Vagina (tissue), 2 donors: ENCODE results near the gene PPEF1. TPM values are rescaled to one million over a fixed set of nuclear protein-coding genes. Genes with fewer than 3 reads are reported as not detected.

ENCODE experiments used
- DNase-seq, 2 donors: peaks; one replicate each; pipeline ENCODE4 v3.0.0-alpha.2; 2017; ENCODE audit errors: extremely low spot score in 2 of 2
- H3K27ac ChIP-seq: fragments of 200-600 bp; sonication (generic); one replicate; pipeline ENCODE4 v1.5.1; 2019
- H3K27me3 ChIP-seq: fragments of 200-600 bp; sonication (generic); one replicate; pipeline ENCODE4 v1.5.1; 2019
- H3K36me3 ChIP-seq, 2 donors: fragments of 200-600 bp; sonication (generic); one replicate each; pipeline ENCODE4 v1.5.1; 2017 to 2019
- H3K4me1 ChIP-seq: fragments of 200-600 bp; sonication (generic); one replicate; pipeline ENCODE4 v1.5.1; 2019
- H3K4me3 ChIP-seq, 2 donors: fragments of 200-600 bp; sonication (generic); 1 replicate in 1 of 2; 2 replicates in 1 of 2; pipeline ENCODE4 v1.5.1; 2016 to 2019
- H3K9me3 ChIP-seq: fragments of 200-600 bp; sonication (generic); one replicate; pipeline ENCODE4 v1.5.1; 2019
- CTCF ChIP-seq, 3 experiments: fragments of 450-650 bp in 2 of 3; fragments of 200-600 bp in 1 of 3; sonication (generic) in 1 of 3; IDR thresholded peaks; one replicate each; pipeline ENCODE4 v1.5.1; 2017 to 2019; ENCODE audit warnings: antibody characterized with exemption in 3 of 3, mild to moderate bottlenecking in 2 of 3, moderate library complexity in 2 of 3
- POLR2A ChIP-seq, 2 donors: fragments of 450-650 bp; IDR thresholded peaks; one replicate each; pipeline ENCODE4 v1.6.1; 2017; ENCODE audit warnings: antibody characterized with exemption in 2 of 2, mild to moderate bottlenecking in 2 of 2, moderate library complexity in 2 of 2
- POLR2AphosphoS5 ChIP-seq, 2 donors: sonication (generic); formaldehyde crosslinking; IDR thresholded peaks; one replicate each; pipeline ENCODE4 v1.9.0; 2017; ENCODE audit warnings: antibody characterized with exemption in 2 of 2, mild to moderate bottlenecking in 2 of 2, low read depth in 1 of 2; ENCODE audit not compliant: insufficient read depth in 1 of 2
- intact Hi-C: fragments of 100-400 bp; cut with DNase I; formaldehyde crosslinking; loops from one replicate; pipeline ENCODE4 v1.15.1; 2023
- total RNA-seq: library from RNA; depleted of rRNA; stranded (reverse); fragments of >200 nt; gene quantifications from one replicate; pipeline ENCODE4 v1.2.3, GENCODE V29; 2016

Gene PPEF1
- total RNA-seq, 1 donor from 2014 or later: not detected

GRCh38 chrX:18873189-18873791, 165.8 kb downstream of the PPEF1 start:
- DNase-seq: no peak
- no peak for TF ChIP-seq POLR2A (IDR thresholded peaks at IDR 0.05)
- TF ChIP-seq POLR2AphosphoS5 (IDR thresholded peaks at IDR 0.05; ENCODE audit: insufficient read depth in 1 of 2, low read depth in 1 of 2): peak; percentile 64
- TF ChIP-seq CTCF (IDR thresholded peaks at IDR 0.05): no peak
- H3K36me3 ChIP-seq: no peaks in the 10 kb centered on the region
- H3K4me1 ChIP-seq: peaks cover 8% of the 10 kb centered on the region
- intact Hi-C loops: no loop called here
- H3K27ac ChIP-seq: peak overlapping the region; percentile 61
- H3K4me3 ChIP-seq: no peak overlapping the region
- H3K9me3 ChIP-seq: no peaks in the 10 kb centered on the region
- H3K27me3 ChIP-seq: no peaks in the 10 kb centered on the region

GRCh38 chrX:18873836-18874235, 166.4 kb downstream of the PPEF1 start:
- no peak overlapping the region for H3K4me3 ChIP-seq
- intact Hi-C loops: no loop called here

GRCh38 chrX:18874560-18875255, 167.3 kb downstream of the PPEF1 start:
- TF ChIP-seq POLR2AphosphoS5 (IDR thresholded peaks at IDR 0.05; ENCODE audit: insufficient read depth in 1 of 2, low read depth in 1 of 2) (no peak), CTCF (IDR thresholded peaks at IDR 0.05) (no peak), POLR2A (IDR thresholded peaks at IDR 0.05) (no peak)
- H3K4me3 ChIP-seq: no peak overlapping the region

More at GRCh38 chrX:18873836-18874235, 166.4 kb downstream of the PPEF1 start:
- DNase-seq: no peak
- Histone ChIP-seq H3K4me1 (peaks cover 8% of the 10 kb centered on the region), H3K9me3 (no peaks in the 10 kb centered on the region), H3K27me3 (no peaks in the 10 kb centered on the region), H3K36me3 (no peaks in the 10 kb centered on the region), H3K27ac (no peak overlapping the region)
- TF ChIP-seq POLR2AphosphoS5 (IDR thresholded peaks at IDR 0.05; ENCODE audit: insufficient read depth in 1 of 2, low read depth in 1 of 2): no peak
- no peak for TF ChIP-seq CTCF (IDR thresholded peaks at IDR 0.05)
- TF ChIP-seq POLR2A (IDR thresholded peaks at IDR 0.05): no peak

GRCh38 chrX:18875256-18875878, 167.9 kb downstream of the PPEF1 start:
- Histone ChIP-seq H3K9me3 (no peaks in the 10 kb centered on the region), H3K4me1 (peaks cover 8% of the 10 kb centered on the region), H3K36me3 (no peaks in the 10 kb centered on the region), H3K4me3 (no peak overlapping the region), H3K27me3 (no peaks in the 10 kb centered on the region), H3K27ac (no peak overlapping the region)
- intact Hi-C loops: no loop called here
- TF ChIP-seq CTCF (IDR thresholded peaks at IDR 0.05) (no peak), POLR2AphosphoS5 (IDR thresholded peaks at IDR 0.05; ENCODE audit: insufficient read depth in 1 of 2, low read depth in 1 of 2) (no peak), POLR2A (IDR thresholded peaks at IDR 0.05) (no peak)
- no peak for DNase-seq

More at GRCh38 chrX:18874560-18875255, 167.3 kb downstream of the PPEF1 start:
- Histone ChIP-seq H3K36me3 (no peaks in the 10 kb centered on the region), H3K27ac (no peak overlapping the region), H3K27me3 (no peaks in the 10 kb centered on the region), H3K4me1 (peaks cover 8% of the 10 kb centered on the region), H3K9me3 (no peaks in the 10 kb centered on the region)
- intact Hi-C loops: no loop called here
- no peak for DNase-seq
